HepG2 (cell line): ENCODE results near the gene CT45A8. TPM values are rescaled to one million over a fixed set of nuclear protein-coding genes. Genes with fewer than 3 reads are reported as not detected.
"Not testable (repeated sequence)": the region's sequence is repeated elsewhere in the genome, so short reads cannot be mapped to it uniquely, and the experiment has no call there.

ENCODE experiments used
- ATAC-seq: fragments of 200-7000 bp; cut with Tn5 transposase; 3 replicates; pipeline ENCODE4 v1.9.1; 2020; ENCODE audit warnings: mild to moderate bottlenecking, moderate library complexity
- BruUV-seq: library from RNA; stranded (reverse); fragments of 400-500 nt; replicated peaks from 2 replicates; lab custom pipeline; 2021; lab: Mats Ljungman, UMichigan
- CTCF ChIA-PET: fragments of 300-600 bp; formaldehyde crosslinking; extraction: SDS; loops from one replicate; lab custom pipeline; 2021; ENCODE audit warnings: low total read pairs, inconsistent platforms, low intra/inter-chr PET ratio; lab: Yijun Ruan, JAX
- POLR2A ChIA-PET: fragments of 350-600 bp; sonication (Branson Sonifier 250); formaldehyde crosslinking; loops from one replicate; lab custom pipeline; 2020; ENCODE audit warnings: antibody characterized with exemption, inconsistent platforms; lab: Yijun Ruan, JAX
- DNase-seq: peaks from one replicate; pipeline ENCODE4 v3.0.0-alpha.2; 2015; ENCODE audit warnings: low spot score
- FAIRE-seq: peaks from 3 replicates; lab custom pipeline; 2011; peaks lifted over from hg19 to GRCh38; lab: Jason Lieb, UNC
- H2AFZ ChIP-seq: one replicate; pipeline ENCODE4 v1.6.1; 2011; ENCODE audit warnings: low read length, inconsistent platforms
- H3K27ac ChIP-seq: fragments of 300-600 bp; 3 replicates; pipeline ENCODE4 v1.8.0; 2011; ENCODE audit warnings: mixed run types, mild to moderate bottlenecking, mixed read lengths, low read length, inconsistent platforms; ENCODE audit not compliant: insufficient read depth; ENCODE audit errors: extremely low read length
- H3K27me3 ChIP-seq, 2 experiments: fragments of 200-600 bp in 1 of 2; 2 replicates in 1 of 2; 3 replicates in 1 of 2; pipeline versions ENCODE4 v1.6.0 to v1.8.0; 2011; ENCODE audit warnings: low read length in 2 of 2, mild to moderate bottlenecking in 2 of 2, moderate library complexity in 2 of 2, inconsistent platforms in 1 of 2; ENCODE audit not compliant: insufficient read depth in 2 of 2, control insufficient read depth in 1 of 2
- H3K36me3 ChIP-seq, 2 experiments: fragments of 200-600 bp in 1 of 2; replicated peaks in 1 of 2; 2 replicates in 1 of 2; 3 replicates in 1 of 2; pipeline versions ENCODE4 v1.5.1 to v1.8.0; 2011; ENCODE audit warnings: low read length in 2 of 2, inconsistent platforms in 1 of 2; ENCODE audit not compliant: insufficient read depth in 2 of 2, control insufficient read depth in 1 of 2
- H3K4me1 ChIP-seq: 2 replicates; pipeline ENCODE4 v1.5.1; 2012; ENCODE audit warnings: low read length, inconsistent platforms; ENCODE audit not compliant: insufficient read depth
- H3K4me2 ChIP-seq: 2 replicates; pipeline ENCODE4 v1.6.0; 2011; ENCODE audit warnings: low read depth, low read length, inconsistent platforms
- H3K4me3 ChIP-seq, 3 experiments: fragments of 200-600 bp in 1 of 3; sonication (generic), shearing (Covaris generic) in 1 of 3; replicated peaks in 1 of 3; 2 replicates each; pipeline ENCODE4 v1.5.1; 2011 to 2016; ENCODE audit warnings: low read length in 3 of 3, inconsistent platforms in 2 of 3, low read depth in 2 of 3, mild to moderate bottlenecking in 2 of 3, control low read depth in 1 of 3, mixed read lengths in 1 of 3; ENCODE audit not compliant: insufficient read depth in 1 of 3
- H3K79me2 ChIP-seq: one replicate; pipeline ENCODE4 v1.6.1; 2011; ENCODE audit warnings: low read length, inconsistent platforms; ENCODE audit not compliant: insufficient read depth
- H3K9ac ChIP-seq: 2 replicates; pipeline ENCODE4 v1.6.0; 2011; ENCODE audit warnings: mild to moderate bottlenecking, low read depth, low read length, inconsistent platforms; ENCODE audit not compliant: insufficient read depth
- H3K9me3 ChIP-seq: 2 replicates; pipeline ENCODE4 v1.5.1; 2012; ENCODE audit warnings: mild to moderate bottlenecking, low read length
- H4K20me1 ChIP-seq: 2 replicates; pipeline ENCODE4 v1.6.0; 2011; ENCODE audit warnings: inconsistent platforms, mild to moderate bottlenecking, low read length, moderate library complexity; ENCODE audit not compliant: insufficient read depth
- WGBS: methylation state at CpG from one replicate; pipeline ENCODE4 v1.1.6; 2017; ENCODE audit warnings: low lambda C conversion rate; 5-methylcytosine and 5-hydroxymethylcytosine counted together
- in situ Hi-C: cut with HindIII; loops from 2 replicates; pipeline ENCODE4 v1.10.0; 2017; ENCODE audit warnings: low pct_unique_long_range_greater_than_20kb; ENCODE audit not compliant: extremely low pct_ligation_motif_present
- intact Hi-C: fragments of 100-400 bp; cut with micrococcal nuclease; formaldehyde crosslinking; loops from one replicate; pipeline ENCODE4 v1.10.0; 2022; ENCODE audit not compliant: unreplicated experiment
- polyA plus RNA-seq, 8 experiments: library from polyadenylated mRNA; depleted of rRNA in 3 of 8; stranded (reverse) in 7 of 8; unstranded in 1 of 8; fragments of >200 nt; fragmentation: Illumina TruSeq in 4 of 8; extraction: Trizol in 4 of 8; gene quantifications; 2 replicates each; pipeline versions ENCODE4 v1.2.1 to v1.2.3, GENCODE V29; 2011 to 2016; ENCODE audit warnings: low read depth in 4 of 8, missing spikeins in 1 of 8, mixed read lengths in 1 of 8; ENCODE audit not compliant: insufficient read depth in 1 of 8
- total RNA-seq, 5 experiments: library from RNA; depleted of rRNA; stranded (reverse); fragments of >200 nt; fragmentation: Illumina TruSeq; extraction: Trizol; gene quantifications; 2 replicates each; pipeline ENCODE4 v1.2.3, GENCODE V29; 2016; ENCODE audit warnings: low read depth in 1 of 5

The CT45A8 gene
- total and polyA plus RNA-seq, 2 of the 13 experiments (the other 11 are each of a cell fraction or from before 2014, with no cell fraction given): not detected

- H3K27me3 ChIP-seq, CTCF ChIA-PET, H3K4me2 ChIP-seq, H3K36me3 ChIP-seq, in situ Hi-C loops, H3K79me2 ChIP-seq, BruUV-seq, H4K20me1 ChIP-seq, H3K4me1 ChIP-seq, intact Hi-C loops, H3K9ac ChIP-seq, POLR2A ChIA-PET, H2AFZ ChIP-seq, ATAC-seq, H3K27ac ChIP-seq, FAIRE-seq, H3K4me3 ChIP-seq, DNase-seq, H3K9me3 ChIP-seq: not testable (repeated sequence)
- 4% methylated on average over 4 of the region's 5 CpGs for WGBS
Observed at GRCh38 chrX:135882741-135883140, 28.4 kb upstream of the CT45A8 start.

- DNase-seq, H2AFZ ChIP-seq, H3K36me3 ChIP-seq, FAIRE-seq, CTCF ChIA-PET, H3K4me3 ChIP-seq, H3K9me3 ChIP-seq, POLR2A ChIA-PET, H3K4me1 ChIP-seq, H4K20me1 ChIP-seq, intact Hi-C loops, H3K27ac ChIP-seq, H3K9ac ChIP-seq, ATAC-seq, in situ Hi-C loops, H3K79me2 ChIP-seq, H3K4me2 ChIP-seq, BruUV-seq, H3K27me3 ChIP-seq: not testable (repeated sequence)
- WGBS: no CpG with 5 or more reads among the region's 17 CpGs
Observed at GRCh38 chrX:135871712-135872111, 17.4 kb upstream of the CT45A8 start, which contains the start of gene CT45A9. TSS of gene CT45A9 (minus strand) at chrX:135871812. CDS start at chrX:135868061, 3,751 bp downstream.

- CTCF ChIA-PET, H2AFZ ChIP-seq, H3K27ac ChIP-seq, H3K4me1 ChIP-seq, BruUV-seq, POLR2A ChIA-PET, in situ Hi-C loops, H3K9ac ChIP-seq, H3K36me3 ChIP-seq, H3K79me2 ChIP-seq, ATAC-seq, FAIRE-seq, intact Hi-C loops, H4K20me1 ChIP-seq, H3K27me3 ChIP-seq, DNase-seq, H3K4me3 ChIP-seq, H3K4me2 ChIP-seq, H3K9me3 ChIP-seq: not testable (repeated sequence)
- no CpG with 5 or more reads among the region's 17 CpGs for WGBS
Observed at GRCh38 chrX:135837180-135837579, 17.2 kb downstream of the CT45A8 start, which contains the start of gene CT45A7. TSS of gene CT45A7 (minus strand) at chrX:135837280. CDS start at chrX:135833533, 3,747 bp downstream.

GRCh38 chrX:135819912-135820311, 34.4 kb downstream of the CT45A8 start, which contains the start of gene CT45A2:
TSS of gene CT45A2 (minus strand) at chrX:135820012. CDS start at chrX:135816265, 3,747 bp downstream.
- in situ Hi-C loops, POLR2A ChIA-PET, ATAC-seq, H3K27ac ChIP-seq, H2AFZ ChIP-seq, H4K20me1 ChIP-seq, H3K79me2 ChIP-seq, FAIRE-seq, BruUV-seq, H3K4me2 ChIP-seq, H3K4me3 ChIP-seq, CTCF ChIA-PET, H3K27me3 ChIP-seq, H3K4me1 ChIP-seq, DNase-seq, H3K36me3 ChIP-seq, intact Hi-C loops, H3K9ac ChIP-seq, H3K9me3 ChIP-seq: not testable (repeated sequence)
- WGBS: no CpG with 5 or more reads among the region's 17 CpGs
